Uterus (tissue), 4 donors: Measurements from ENCODE around the gene RBMS3. TPM values are rescaled to one million over a fixed set of nuclear protein-coding genes. Genes with fewer than 3 reads are reported as not detected.

ENCODE experiments used
- DNase-seq, 2 donors: peaks; one replicate each; pipeline ENCODE4 v3.0.0-alpha.2; 2019 to 2020
- H3K27ac ChIP-seq, 2 donors: fragments of 200-600 bp; sonication (generic); 1 replicate in 1 of 2; 2 replicates in 1 of 2; pipeline ENCODE4 v1.5.1; 2016 to 2018
- H3K27me3 ChIP-seq, 2 donors: fragments of 200-600 bp; sonication (generic); one replicate each; pipeline ENCODE4 v1.5.1; 2018 to 2019; ENCODE audit warnings: control low read depth in 1 of 2
- H3K36me3 ChIP-seq, 2 donors: fragments of 200-600 bp; sonication (generic); one replicate each; pipeline ENCODE4 v1.5.1; 2019; ENCODE audit warnings: control low read depth in 1 of 2
- H3K4me1 ChIP-seq, 2 donors: fragments of 200-600 bp; sonication (generic); one replicate each; pipeline ENCODE4 v1.5.1; 2018 to 2019; ENCODE audit warnings: control low read depth in 1 of 2
- H3K4me3 ChIP-seq, 2 donors: fragments of 200-600 bp; sonication (generic); 1 replicate in 1 of 2; 2 replicates in 1 of 2; pipeline ENCODE4 v1.5.1; 2018 to 2019; ENCODE audit warnings: mild to moderate bottlenecking in 1 of 2
- H3K9me3 ChIP-seq, 2 donors: fragments of 200-600 bp; sonication (generic); one replicate each; pipeline ENCODE4 v1.5.1; 2019; ENCODE audit warnings: control low read depth in 1 of 2
- POLR2A ChIP-seq, 2 donors: fragments of 450-650 bp; IDR thresholded peaks; one replicate each; pipeline ENCODE4 v1.6.1; 2016; ENCODE audit warnings: antibody characterized with exemption in 2 of 2, mild to moderate bottlenecking in 1 of 2, moderate library complexity in 1 of 2
- intact Hi-C: fragments of 100-400 bp; cut with DNase I; formaldehyde crosslinking; loops from one replicate; pipeline ENCODE4 v1.15.1; 2023; ENCODE audit warnings: low total_unique reads
- total RNA-seq, 4 donors: library from RNA; depleted of rRNA in 3 of 4; stranded (reverse); fragments of >200 nt in 3 of 4; gene quantifications; one replicate each; pipeline versions ENCODE4 v1.1.0 to v1.2.4, GENCODE V29; 2014 to 2023
- TF ChIP-seq, protein P1 (sequence below), 4 experiments: fragments of 200-600 bp in 2 of 4; fragments of 450-650 bp in 2 of 4; sonication (generic) in 2 of 4; IDR thresholded peaks; one replicate each; pipeline ENCODE4 v1.5.1; 2016 to 2019; ENCODE audit warnings: antibody characterized with exemption in 4 of 4, mild to moderate bottlenecking in 2 of 4, moderate library complexity in 1 of 4
- donor health status: DM: yes; HTN: yes; CAD: no.

The RBMS3 gene
- total RNA-seq, 4 donors from 2014 or later = 45.9 to 113 (median 75.4) TPM

DNA sequence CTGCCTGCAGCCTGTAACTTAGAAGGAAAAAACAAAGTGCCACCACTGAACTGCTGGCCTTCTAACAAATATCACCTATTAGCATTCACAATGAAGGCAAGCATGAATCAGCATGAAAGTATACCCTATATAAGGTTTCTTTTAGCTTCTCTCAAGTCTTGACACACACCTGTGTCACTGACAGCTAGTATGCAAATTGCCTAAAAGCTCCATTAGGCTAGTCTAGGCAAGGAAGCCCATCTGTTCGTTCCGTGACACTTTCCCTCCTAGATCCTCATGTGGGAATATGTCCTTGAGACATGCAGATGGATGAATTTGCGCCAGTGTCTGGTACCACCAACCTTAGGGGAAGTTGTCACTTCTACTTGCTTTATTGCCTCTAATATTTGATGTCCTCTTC is 129.3 kb downstream of the RBMS3 start:
- Histone ChIP-seq H3K27ac (no peak overlapping the region), H3K36me3 (no peaks in the 10 kb centered on the region), H3K27me3 (no peaks in the 10 kb centered on the region), H3K9me3 (no peaks in the 10 kb centered on the region), H3K4me3 (no peak overlapping the region), H3K4me1 (peaks cover 0 to 16% of the 10 kb centered on the region in 2 donors)
- no peak for TF ChIP-seq POLR2A (IDR thresholded peaks at IDR 0.05)
- TF ChIP-seq, protein P1, sequence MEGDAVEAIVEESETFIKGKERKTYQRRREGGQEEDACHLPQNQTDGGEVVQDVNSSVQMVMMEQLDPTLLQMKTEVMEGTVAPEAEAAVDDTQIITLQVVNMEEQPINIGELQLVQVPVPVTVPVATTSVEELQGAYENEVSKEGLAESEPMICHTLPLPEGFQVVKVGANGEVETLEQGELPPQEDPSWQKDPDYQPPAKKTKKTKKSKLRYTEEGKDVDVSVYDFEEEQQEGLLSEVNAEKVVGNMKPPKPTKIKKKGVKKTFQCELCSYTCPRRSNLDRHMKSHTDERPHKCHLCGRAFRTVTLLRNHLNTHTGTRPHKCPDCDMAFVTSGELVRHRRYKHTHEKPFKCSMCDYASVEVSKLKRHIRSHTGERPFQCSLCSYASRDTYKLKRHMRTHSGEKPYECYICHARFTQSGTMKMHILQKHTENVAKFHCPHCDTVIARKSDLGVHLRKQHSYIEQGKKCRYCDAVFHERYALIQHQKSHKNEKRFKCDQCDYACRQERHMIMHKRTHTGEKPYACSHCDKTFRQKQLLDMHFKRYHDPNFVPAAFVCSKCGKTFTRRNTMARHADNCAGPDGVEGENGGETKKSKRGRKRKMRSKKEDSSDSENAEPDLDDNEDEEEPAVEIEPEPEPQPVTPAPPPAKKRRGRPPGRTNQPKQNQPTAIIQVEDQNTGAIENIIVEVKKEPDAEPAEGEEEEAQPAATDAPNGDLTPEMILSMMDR (IDR thresholded peaks at IDR 0.05) = no peak
- intact Hi-C loops = no loop called here
- no peak for DNase-seq

DNA sequence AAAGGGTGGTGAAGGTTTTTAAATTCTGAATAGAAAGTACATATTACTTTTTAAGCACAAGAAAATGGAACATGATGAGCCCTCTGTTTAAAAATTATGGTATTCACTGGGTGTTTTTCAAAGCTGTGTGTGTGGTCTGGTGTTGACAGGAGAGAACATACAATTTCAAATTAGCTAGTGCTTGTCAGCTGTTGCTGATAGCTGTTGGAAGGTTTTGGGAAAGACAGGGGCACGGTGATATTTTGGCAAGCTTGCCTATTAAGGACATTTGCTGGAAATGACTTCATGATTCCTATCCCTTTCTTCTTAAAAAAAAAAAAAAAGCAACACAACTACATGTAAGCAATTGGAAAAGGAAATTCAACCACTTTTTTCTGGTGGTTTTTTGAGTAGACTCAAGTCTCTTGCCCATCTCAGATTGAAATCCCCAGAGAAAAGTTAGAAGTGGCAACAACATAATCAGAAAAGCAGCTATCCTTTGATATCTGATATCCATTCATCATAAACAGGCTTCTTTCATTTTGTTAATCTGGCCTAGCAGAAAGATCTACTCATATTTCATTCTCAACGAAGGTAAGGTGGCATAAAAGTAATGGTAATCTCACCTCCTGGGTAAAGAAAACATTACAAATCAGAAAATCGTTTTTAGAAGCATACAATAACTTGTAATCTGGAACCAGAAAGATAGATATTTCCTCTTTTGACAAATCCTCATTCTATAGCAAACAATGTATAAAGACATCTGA is 130.0 kb downstream of the RBMS3 start:
- peaks cover 0 to 15% of the 10 kb centered on the region in 2 donors for H3K4me1 ChIP-seq
- no peak overlapping the region for H3K4me3 ChIP-seq
- no peak for TF ChIP-seq POLR2A (IDR thresholded peaks at IDR 0.05)
- TF ChIP-seq, protein P1 (IDR thresholded peaks at IDR 0.05) = no peak
- H3K27me3 ChIP-seq = no peaks in the 10 kb centered on the region
- H3K36me3 ChIP-seq = no peaks in the 10 kb centered on the region
- DNase-seq = no peak
- intact Hi-C loops = no loop called here
- H3K9me3 ChIP-seq = no peaks in the 10 kb centered on the region
- no peak overlapping the region for H3K27ac ChIP-seq

DNA sequence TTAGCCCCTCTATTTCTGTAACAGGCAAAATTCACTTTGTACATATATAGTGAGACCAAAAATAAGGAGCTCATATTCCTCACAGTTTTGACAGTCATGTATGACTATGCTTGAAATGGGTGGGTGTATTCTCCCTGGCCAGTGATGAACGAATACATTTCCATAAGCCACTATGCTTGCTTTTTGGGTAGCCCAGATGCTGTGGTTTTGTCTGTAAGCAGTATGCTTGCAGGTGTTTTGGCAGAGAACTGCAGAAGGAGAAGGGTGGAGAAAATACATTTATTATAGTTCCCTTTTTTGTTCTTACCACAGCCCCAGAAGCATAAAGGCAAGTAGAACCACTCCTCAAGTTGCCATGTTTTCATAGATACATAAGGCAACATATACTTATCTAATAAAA is 131.2 kb downstream of the RBMS3 start:
- DNase-seq = no peak
- Histone ChIP-seq H3K4me3 (no peak overlapping the region), H3K27ac (no peak overlapping the region), H3K9me3 (no peaks in the 10 kb centered on the region), H3K36me3 (no peaks in the 10 kb centered on the region), H3K4me1 (peaks cover 0 to 10% of the 10 kb centered on the region in 2 donors), H3K27me3 (no peaks in the 10 kb centered on the region)
- intact Hi-C loops = no loop called here
- no peak for TF ChIP-seq POLR2A (IDR thresholded peaks at IDR 0.05)
- TF ChIP-seq, protein P1 (IDR thresholded peaks at IDR 0.05) = no peak

DNA sequence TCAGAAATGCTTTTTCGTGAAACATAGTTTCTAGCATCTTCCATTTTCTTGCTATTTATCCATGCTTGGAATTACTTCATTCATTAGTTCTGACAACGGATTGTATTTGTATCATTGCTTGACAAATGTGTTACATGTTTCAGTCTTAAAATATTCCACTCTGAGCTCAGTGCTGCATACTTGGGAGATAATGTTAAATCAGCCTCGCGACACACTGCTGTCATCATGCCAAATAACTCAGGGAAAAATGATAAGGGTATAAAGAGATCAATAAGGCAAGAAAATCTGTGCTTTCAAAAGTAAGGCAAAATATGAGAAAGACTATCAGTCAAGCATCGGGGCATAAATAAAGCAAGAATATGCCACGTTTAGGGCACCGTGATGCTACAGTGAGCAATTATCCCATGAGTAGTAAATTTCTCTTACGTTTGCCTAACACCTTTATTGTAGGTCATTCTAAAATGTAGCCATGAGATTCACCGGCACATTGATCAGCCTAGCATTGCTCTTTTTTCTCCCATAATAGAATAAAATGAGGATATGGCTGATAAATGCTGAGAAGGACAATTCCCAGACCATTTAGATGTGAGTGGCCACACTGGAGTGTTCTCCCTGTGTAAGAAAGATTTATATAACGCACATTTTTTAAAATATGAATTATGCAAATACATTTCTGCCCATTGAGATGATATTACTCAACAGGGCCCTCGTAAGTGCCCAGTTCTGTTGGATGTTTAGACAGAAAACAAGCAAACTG is 133.8 kb downstream of the RBMS3 start:
- H3K27me3 ChIP-seq = no peaks in the 10 kb centered on the region
- TF ChIP-seq POLR2A (IDR thresholded peaks at IDR 0.05) = no peak
- TF ChIP-seq, protein P1 (IDR thresholded peaks at IDR 0.05) = no peak
- no peaks in the 10 kb centered on the region for H3K36me3 ChIP-seq
- no peak overlapping the region for H3K27ac ChIP-seq
- H3K4me1 ChIP-seq = peaks cover 0 to 7% of the 10 kb centered on the region in 2 donors
- no peak for DNase-seq
- intact Hi-C loops = no loop called here
- no peaks in the 10 kb centered on the region for H3K9me3 ChIP-seq
- H3K4me3 ChIP-seq = no peak overlapping the region
